Neural progenitor cell (in vitro differentiated cells): ENCODE data around the gene KIDINS220. TPM values are rescaled to one million over a fixed set of nuclear protein-coding genes. Genes with fewer than 3 reads are reported as not detected.

Source experiments
- DNase-seq: peaks from one replicate; pipeline ENCODE4 v3.0.0-alpha.2; 2016; ENCODE audit warnings: low spot score
- H2AFZ ChIP-seq: fragments of 200-600 bp; sonication (generic); replicated peaks from 2 replicates; pipeline ENCODE4 v1.6.1; 2016; ENCODE audit warnings: antibody characterized with exemption
- H3F3A ChIP-seq: fragments of 200-600 bp; sonication (generic); 2 replicates; pipeline ENCODE4 v1.6.1; 2016; ENCODE audit warnings: antibody characterized with exemption, low read depth
- H3K27ac ChIP-seq: fragments of 200-600 bp; sonication (generic); 2 replicates; pipeline ENCODE4 v1.5.1; 2016; ENCODE audit warnings: mild to moderate bottlenecking
- H3K27me3 ChIP-seq: fragments of 200-600 bp; sonication (generic); 2 replicates; pipeline ENCODE4 v1.6.1; 2016; ENCODE audit warnings: mild to moderate bottlenecking, moderate library complexity
- H3K36me3 ChIP-seq: fragments of 200-600 bp; sonication (generic); 2 replicates; pipeline ENCODE4 v1.5.1; 2016
- H3K4me1 ChIP-seq: fragments of 200-600 bp; sonication (generic); 2 replicates; pipeline ENCODE4 v1.6.1; 2016; ENCODE audit warnings: mixed run types
- H3K4me2 ChIP-seq: fragments of 200-600 bp; sonication (generic); 2 replicates; pipeline ENCODE4 v1.6.1; 2016
- H3K4me3 ChIP-seq: fragments of 200-600 bp; sonication (generic); 2 replicates; pipeline ENCODE4 v1.5.1; 2016
- H3K79me2 ChIP-seq: fragments of 200-600 bp; sonication (generic); 2 replicates; pipeline ENCODE4 v1.6.1; 2016; ENCODE audit warnings: low read depth
- H3K9ac ChIP-seq: fragments of 200-600 bp; sonication (generic); 2 replicates; pipeline ENCODE4 v1.6.1; 2016
- H3K9me3 ChIP-seq: fragments of 200-600 bp; sonication (generic); 2 replicates; pipeline ENCODE4 v1.5.1; 2016; ENCODE audit warnings: low read depth
- H4K20me1 ChIP-seq: fragments of 200-600 bp; sonication (generic); 2 replicates; pipeline ENCODE4 v1.6.1; 2016; ENCODE audit warnings: low read depth
- H3K27ac Mint-ChIP-seq: 3 replicates; pipeline ENCODE4 v1.8.0; 2021; ENCODE audit warnings: mixed read lengths
- H3K27me3 Mint-ChIP-seq: 2 replicates; pipeline ENCODE4 v1.8.0; 2022; ENCODE audit warnings: low read depth, mild to moderate bottlenecking, inconsistent platforms, moderate library complexity, mixed read lengths; ENCODE audit not compliant: insufficient read depth
- H3K36me3 Mint-ChIP-seq: 3 replicates; pipeline ENCODE4 v1.8.0; 2021; ENCODE audit warnings: mixed read lengths
- H3K4me1 Mint-ChIP-seq: 3 replicates; pipeline ENCODE4 v1.8.0; 2021; ENCODE audit warnings: mixed read lengths
- H3K4me3 Mint-ChIP-seq: 3 replicates; pipeline ENCODE4 v1.8.0; 2021; ENCODE audit warnings: mild to moderate bottlenecking, moderate library complexity, mixed read lengths
- H3K9me3 Mint-ChIP-seq: 3 replicates; pipeline ENCODE4 v1.8.0; 2020; ENCODE audit warnings: mixed read lengths
- EZH2 ChIP-seq: fragments of 200-600 bp; sonication (generic); IDR thresholded peaks from 2 replicates; pipeline ENCODE4 v1.6.1; 2017; ENCODE audit warnings: antibody characterized with exemption, mild to moderate bottlenecking, moderate library complexity
- EZH2phosphoT487 ChIP-seq: fragments of 200-600 bp; sonication (generic); IDR thresholded peaks from 2 replicates; pipeline ENCODE4 v1.6.1; 2017; ENCODE audit warnings: antibody characterized with exemption
- total RNA-seq: library from RNA; depleted of rRNA; stranded (reverse); fragments of >200 nt; gene quantifications from 2 replicates; pipeline ENCODE4 v1.2.3, GENCODE V29; 2015; ENCODE audit warnings: low replicate concordance
- TF ChIP-seq, protein P1 (sequence below): fragments of 200-600 bp; sonication (generic); IDR thresholded peaks from 2 replicates; pipeline ENCODE4 v1.5.1; 2017; ENCODE audit warnings: antibody characterized with exemption, mild to moderate bottlenecking

Gene KIDINS220
- total RNA-seq, 1 donor from 2014 or later, result 56.1 TPM

DNA sequence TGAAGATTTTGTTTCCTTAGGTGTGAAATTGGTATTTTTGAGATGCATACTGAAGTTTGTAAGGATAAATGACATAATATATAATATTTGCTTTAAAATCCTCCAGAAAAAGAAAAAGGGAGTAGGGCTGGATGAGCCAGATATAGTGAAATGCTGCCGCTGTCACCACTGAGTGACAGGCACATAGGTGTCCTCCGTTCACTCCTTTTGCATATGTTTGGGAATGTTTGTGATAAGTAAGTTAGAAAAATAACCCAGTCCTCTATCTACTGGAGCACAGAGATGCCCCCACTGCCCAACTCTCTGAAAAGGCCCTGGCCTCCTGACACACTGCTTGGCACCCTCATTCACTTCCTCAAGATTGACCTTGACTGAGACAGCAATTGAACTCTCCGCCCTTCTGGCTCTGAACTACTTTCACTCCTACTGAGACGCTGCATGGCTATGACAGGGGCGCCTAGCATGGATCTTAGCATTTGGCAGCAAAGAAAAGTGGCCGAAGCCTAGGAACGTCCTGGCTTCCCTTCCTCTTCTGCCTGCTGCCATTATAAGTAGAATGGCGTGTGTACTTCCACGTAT lies 145.5 kb downstream of the KIDINS220 start:
- Histone ChIP-seq H2AFZ (no peak overlapping the region), H3K4me1 (no peaks in the 10 kb centered on the region), H3F3A (no peaks in the 10 kb centered on the region), H3K27me3 (peaks cover 9% of the 10 kb centered on the region), H3K27ac (no peak overlapping the region), H3K9me3 (peaks cover 4% of the 10 kb centered on the region), H3K4me2 (no peak overlapping the region), H3K9ac (no peak overlapping the region), H4K20me1 (no peaks in the 10 kb centered on the region), H3K36me3 (no peaks in the 10 kb centered on the region), H3K4me3 (no peak overlapping the region), H3K79me2 (no peaks in the 10 kb centered on the region)
- TF ChIP-seq EZH2phosphoT487 (no peak), EZH2 (no peak)
- TF ChIP-seq, protein P1, sequence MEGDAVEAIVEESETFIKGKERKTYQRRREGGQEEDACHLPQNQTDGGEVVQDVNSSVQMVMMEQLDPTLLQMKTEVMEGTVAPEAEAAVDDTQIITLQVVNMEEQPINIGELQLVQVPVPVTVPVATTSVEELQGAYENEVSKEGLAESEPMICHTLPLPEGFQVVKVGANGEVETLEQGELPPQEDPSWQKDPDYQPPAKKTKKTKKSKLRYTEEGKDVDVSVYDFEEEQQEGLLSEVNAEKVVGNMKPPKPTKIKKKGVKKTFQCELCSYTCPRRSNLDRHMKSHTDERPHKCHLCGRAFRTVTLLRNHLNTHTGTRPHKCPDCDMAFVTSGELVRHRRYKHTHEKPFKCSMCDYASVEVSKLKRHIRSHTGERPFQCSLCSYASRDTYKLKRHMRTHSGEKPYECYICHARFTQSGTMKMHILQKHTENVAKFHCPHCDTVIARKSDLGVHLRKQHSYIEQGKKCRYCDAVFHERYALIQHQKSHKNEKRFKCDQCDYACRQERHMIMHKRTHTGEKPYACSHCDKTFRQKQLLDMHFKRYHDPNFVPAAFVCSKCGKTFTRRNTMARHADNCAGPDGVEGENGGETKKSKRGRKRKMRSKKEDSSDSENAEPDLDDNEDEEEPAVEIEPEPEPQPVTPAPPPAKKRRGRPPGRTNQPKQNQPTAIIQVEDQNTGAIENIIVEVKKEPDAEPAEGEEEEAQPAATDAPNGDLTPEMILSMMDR, result no peak
- Mint-ChIP-seq H3K4me1 (peaks cover 2% of the 10 kb centered on the region), H3K27me3 (peaks cover 8% of the 10 kb centered on the region), H3K27ac (no peak overlapping the region), H3K9me3 (no peaks in the 10 kb centered on the region), H3K4me3 (no peak overlapping the region), H3K36me3 (peaks cover 5% of the 10 kb centered on the region)
- DNase-seq, result no peak

DNA sequence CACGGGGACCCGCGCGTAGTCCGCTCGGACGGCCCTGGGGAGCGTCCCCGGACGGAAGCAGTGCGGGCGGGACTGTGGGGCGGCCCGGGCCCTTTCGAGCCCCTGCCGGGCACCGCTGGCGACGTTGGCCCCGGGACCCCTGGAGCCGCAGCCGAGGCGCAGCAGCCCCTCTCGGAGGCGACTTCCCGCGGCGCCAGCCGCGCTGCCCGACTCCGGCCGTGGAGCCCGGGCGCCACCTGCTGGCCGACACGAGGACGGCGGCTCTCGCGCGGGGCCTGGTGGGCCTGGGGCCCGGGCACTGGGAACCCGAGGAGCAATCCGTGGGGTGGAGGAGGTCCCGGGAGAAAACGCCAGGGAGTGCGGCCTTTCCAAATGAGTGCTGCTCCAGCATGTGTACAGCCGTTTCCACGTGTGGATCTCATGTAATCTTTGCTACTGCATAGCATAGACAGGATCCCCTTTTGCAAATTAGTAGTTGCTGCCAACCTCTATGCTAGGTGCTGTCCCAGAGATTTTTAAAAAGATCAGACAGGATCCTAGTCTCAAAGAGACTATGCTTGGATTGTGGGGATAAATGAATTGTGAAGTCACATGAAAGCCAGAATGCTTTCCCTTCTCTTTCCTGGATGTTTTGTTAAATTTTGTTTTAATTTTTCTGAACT lies 151.6 kb downstream of the KIDINS220 start:
- no peak overlapping the region for H3K9ac ChIP-seq
- peaks cover 16% of the 10 kb centered on the region for H3K4me1 Mint-ChIP-seq

DNA sequence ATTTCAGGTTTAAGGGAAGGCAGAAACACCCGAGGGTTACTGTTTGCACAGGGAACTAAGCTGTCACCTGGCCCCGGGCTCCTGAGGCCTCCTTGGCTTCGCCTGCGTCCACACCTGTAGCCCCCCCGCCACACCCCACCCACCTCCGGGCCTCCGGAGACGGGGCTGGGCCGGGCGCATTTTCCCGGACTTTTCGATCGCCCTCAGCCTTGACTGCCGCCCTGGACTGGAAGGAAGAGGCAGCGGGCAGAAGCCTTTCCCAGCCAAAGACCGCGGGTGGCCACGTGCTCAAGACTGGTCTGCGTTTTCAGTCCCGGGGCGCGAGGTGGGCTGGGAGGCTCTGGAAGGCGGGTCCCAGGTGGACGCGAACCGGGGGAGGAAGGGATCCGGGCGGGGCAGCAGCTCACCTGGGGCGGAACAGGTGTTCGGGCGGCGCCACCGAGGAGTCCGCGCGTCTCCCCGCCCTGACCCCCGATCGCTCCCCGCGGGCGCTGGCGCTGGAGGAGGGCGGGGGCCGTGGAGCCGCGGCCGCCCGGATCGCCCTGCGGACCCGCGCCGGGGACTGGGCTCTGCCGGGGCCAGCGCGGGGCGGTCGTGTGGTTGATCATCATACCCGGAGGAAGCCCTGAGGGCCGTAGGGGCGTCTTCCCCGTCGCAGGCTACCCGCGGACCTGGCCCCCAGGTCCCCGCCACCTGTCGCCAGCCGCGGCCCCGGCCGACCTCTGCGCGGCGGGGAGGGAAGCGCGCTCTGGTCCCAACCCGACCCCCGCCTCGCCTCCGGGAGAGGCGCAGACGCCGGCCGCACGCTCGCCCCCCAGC lies 152.3 kb downstream of the KIDINS220 start:
- H3K36me3 Mint-ChIP-seq, result peaks cover 28% of the 10 kb centered on the region
- H3K4me1 ChIP-seq, result peaks cover 23% of the 10 kb centered on the region
- H3F3A ChIP-seq, result peaks cover 27% of the 10 kb centered on the region
- H3K4me1 Mint-ChIP-seq, result peaks cover 23% of the 10 kb centered on the region
- H3K4me3 ChIP-seq, result peak overlapping the region; percentile 89
- H3K27me3 ChIP-seq, result no peaks in the 10 kb centered on the region
- no peak overlapping the region for H3K9ac ChIP-seq
- H3K9me3 Mint-ChIP-seq, result no peaks in the 10 kb centered on the region
- peak; percentile 77 for DNase-seq
- H2AFZ ChIP-seq, result peak overlapping the region; percentile 47
- peak overlapping the region; percentile 85 for H3K4me2 ChIP-seq
- H3K4me3 Mint-ChIP-seq, result peak overlapping the region; percentile 100
- H3K9me3 ChIP-seq, result peaks cover 4% of the 10 kb centered on the region
- H3K79me2 ChIP-seq, result peaks cover 34% of the 10 kb centered on the region
- peaks cover 11% of the 10 kb centered on the region for H3K27me3 Mint-ChIP-seq
- H3K36me3 ChIP-seq, result no peaks in the 10 kb centered on the region
- H3K27ac Mint-ChIP-seq, result peak overlapping the region; percentile 88
- H3K27ac ChIP-seq, result no peak overlapping the region
- peaks cover 30% of the 10 kb centered on the region for H4K20me1 ChIP-seq
- TF ChIP-seq, protein P1, result no peak
- TF ChIP-seq EZH2phosphoT487 (no peak), EZH2 (no peak)

More for the DNA sequence above, 151.6 kb downstream of the KIDINS220 start:
- Mint-ChIP-seq H3K36me3 (peaks cover 28% of the 10 kb centered on the region), H3K27me3 (peaks cover 11% of the 10 kb centered on the region), H3K4me3 (peak overlapping the region; percentile 85), H3K9me3 (no peaks in the 10 kb centered on the region), H3K27ac (peak overlapping the region; percentile 53)
- peak overlapping the region; percentile 89 for H3K4me3 ChIP-seq
- peaks cover 16% of the 10 kb centered on the region for H3K4me1 ChIP-seq
- TF ChIP-seq EZH2 (no peak), EZH2phosphoT487 (no peak)
- TF ChIP-seq, protein P1, result peak; percentile 96
- H2AFZ ChIP-seq, result peak overlapping the region; percentile 47
- peaks cover 19% of the 10 kb centered on the region for H3F3A ChIP-seq
- no peaks in the 10 kb centered on the region for H3K27me3 ChIP-seq
- no peak overlapping the region for H3K27ac ChIP-seq
- peaks cover 4% of the 10 kb centered on the region for H3K9me3 ChIP-seq
- peak overlapping the region; percentile 85 for H3K4me2 ChIP-seq
- no peaks in the 10 kb centered on the region for H3K36me3 ChIP-seq
- H3K79me2 ChIP-seq, result peaks cover 34% of the 10 kb centered on the region
- DNase-seq, result peak; percentile 85
- H4K20me1 ChIP-seq, result peaks cover 30% of the 10 kb centered on the region
